CD8-positive, alpha-beta memory T cell (primary cell): Measurements from ENCODE around the gene FOSB. TPM values are rescaled to one million over a fixed set of nuclear protein-coding genes. Genes with fewer than 3 reads are reported as not detected.

Experiments
- CTCF ChIA-PET: fragments of 350-600 bp; sonication (Branson Sonifier 250); formaldehyde crosslinking; loops from one replicate; lab custom pipeline; 2021; ENCODE audit warnings: antibody characterized with exemption; lab: Charles Lee
- POLR2A ChIA-PET: fragments of 350-600 bp; sonication (Branson Sonifier 250); formaldehyde crosslinking; loops from one replicate; lab custom pipeline; 2021; ENCODE audit warnings: antibody characterized with exemption; lab: Charles Lee
- DNase-seq, 5 donors: peaks; one replicate each; pipeline versions ENCODE4 v3.0.0 to v3.0.0-alpha.2; 2020 to 2022; ENCODE audit warnings: mixed read lengths in 1 of 5
- H3K27ac ChIP-seq: one replicate; pipeline ENCODE4 v1.7.0; 2013; ENCODE audit warnings: low read depth, mild to moderate bottlenecking, low read length, moderate library complexity
- H3K27me3 ChIP-seq: 2 replicates; pipeline ENCODE4 v1.7.0; 2013; ENCODE audit warnings: low read length, mild to moderate bottlenecking; ENCODE audit not compliant: insufficient read depth, poor library complexity, severe bottlenecking
- H3K36me3 ChIP-seq: 2 replicates; pipeline ENCODE4 v1.7.0; 2013; ENCODE audit warnings: mild to moderate bottlenecking, low read length, moderate library complexity; ENCODE audit not compliant: insufficient read depth
- H3K4me1 ChIP-seq: 2 replicates; pipeline ENCODE4 v1.7.0; 2013; ENCODE audit warnings: mild to moderate bottlenecking, low read length, moderate library complexity; ENCODE audit not compliant: insufficient read depth
- H3K4me3 ChIP-seq: 2 replicates; pipeline ENCODE4 v1.7.0; 2013; ENCODE audit warnings: mild to moderate bottlenecking, low read length
- H3K9me3 ChIP-seq: 2 replicates; pipeline ENCODE4 v1.7.0; 2013; ENCODE audit warnings: mild to moderate bottlenecking, low read length
- H3K27ac Mint-ChIP-seq, 8 donors: one replicate each; pipeline ENCODE4 v1.8.0; 2020 to 2021; ENCODE audit warnings: mixed read lengths in 8 of 8, mild to moderate bottlenecking in 6 of 8, inconsistent platforms in 3 of 8, moderate library complexity in 3 of 8
- H3K27me3 Mint-ChIP-seq, 2 donors: one replicate each; pipeline ENCODE4 v1.8.0; 2020 to 2021; ENCODE audit warnings: mixed read lengths in 2 of 2, mild to moderate bottlenecking in 1 of 2, moderate library complexity in 1 of 2
- H3K36me3 Mint-ChIP-seq, 3 donors: one replicate each; pipeline ENCODE4 v1.8.0; 2020 to 2021; ENCODE audit warnings: mixed read lengths in 3 of 3, inconsistent platforms in 1 of 3, mild to moderate bottlenecking in 1 of 3
- H3K4me1 Mint-ChIP-seq, 3 donors: one replicate each; pipeline ENCODE4 v1.8.0; 2020 to 2021; ENCODE audit warnings: mixed read lengths in 3 of 3, inconsistent platforms in 1 of 3, mild to moderate bottlenecking in 1 of 3
- H3K4me3 Mint-ChIP-seq, 7 donors: one replicate each; pipeline ENCODE4 v1.8.0; 2020 to 2021; ENCODE audit warnings: mixed read lengths in 7 of 7, mild to moderate bottlenecking in 6 of 7, moderate library complexity in 4 of 7, inconsistent platforms in 2 of 7
- H3K9me3 Mint-ChIP-seq, 5 donors: one replicate each; pipeline ENCODE4 v1.8.0; 2020 to 2022; ENCODE audit warnings: mixed read lengths in 5 of 5, mild to moderate bottlenecking in 3 of 5, moderate library complexity in 2 of 5, inconsistent platforms in 1 of 5
- polyA plus RNA-seq: library from polyadenylated mRNA; unstranded; fragments of 300-500 nt; fragmentation: Illumina TruSeq; gene quantifications from one replicate; pipeline ENCODE4 v1.2.3, GENCODE V29; 2021
- total RNA-seq, 2 experiments: library from RNA; stranded (reverse); gene quantifications; one replicate each; pipeline ENCODE4 v1.2.3, GENCODE V29; 2021

Gene FOSB
- total and polyA plus RNA-seq, 3 experiments from 2014 or later, result 21.6 to 48.2 (median 22.1) TPM

- Mint-ChIP-seq H3K9me3 (peaks cover 0 to 5% (median 0%) of the 10 kb centered on the region in 5 donors), H3K4me3 (peak overlapping the region in 6 of 7 donors; percentile 17 to 92 (median 54)), H3K36me3 (peaks cover 5 to 29% (median 5%) of the 10 kb centered on the region in 3 donors), H3K27me3 (peaks cover 4 to 47% of the 10 kb centered on the region in 2 donors), H3K27ac (peak overlapping the region in 6 of 8 donors; percentile 55 to 100 (median 74)), H3K4me1 (peaks cover 43 to 56% (median 47%) of the 10 kb centered on the region in 3 donors)
- Histone ChIP-seq H3K36me3 (no peaks in the 10 kb centered on the region), H3K27ac (no peak overlapping the region), H3K27me3 (no peaks in the 10 kb centered on the region), H3K4me1 (peaks cover 16% of the 10 kb centered on the region), H3K9me3 (no peaks in the 10 kb centered on the region), H3K4me3 (no peak overlapping the region)
- ChIA-PET POLR2A (interaction anchor here (0.5 to 6.4 kb wide), 2 partner anchors 19 to 36 kb away, joined by 3 to 89 read pairs; no protein-coding TSS in a partner anchor), CTCF (interaction anchor here (1.2 to 16.7 kb wide), 3 partner anchors 8 to 36 kb away, joined by 3 to 455 read pairs (median 67); partner anchors contain the start of gene FOSB)
- peak in 3 of 5 donors; percentile 35 to 58 (median 49) for DNase-seq
These were observed 8.5 kb downstream of the FOSB start for GRCh38 chr19:45476304-45476703.

- peak overlapping the region; percentile 57 to 100 (median 72) for H3K27ac Mint-ChIP-seq
- H3K9me3 Mint-ChIP-seq, result peaks cover 0 to 5% (median 0%) of the 10 kb centered on the region in 5 donors
- ChIA-PET CTCF (interaction anchor here (1.2 to 16.7 kb wide), 4 partner anchors 9 to 37 kb away, joined by 3 to 455 read pairs (median 59); partner anchors contain the start of gene FOSB), POLR2A (interaction anchor here (0.6 to 6.4 kb wide), 2 partner anchors 8 to 37 kb away, joined by 3 to 89 read pairs; no protein-coding TSS in a partner anchor)
- H3K4me3 Mint-ChIP-seq, result peak overlapping the region; percentile 37 to 92 (median 57)
- H3K27me3 Mint-ChIP-seq, result peaks cover 4 to 42% of the 10 kb centered on the region in 2 donors
- peaks cover 0 to 20% (median 5%) of the 10 kb centered on the region in 3 donors for H3K36me3 Mint-ChIP-seq
- no peaks in the 10 kb centered on the region for H3K9me3 ChIP-seq
- no peak overlapping the region for H3K4me3 ChIP-seq
- H3K4me1 Mint-ChIP-seq, result peaks cover 42 to 48% (median 43%) of the 10 kb centered on the region in 3 donors
- no peaks in the 10 kb centered on the region for H3K27me3 ChIP-seq
- no peaks in the 10 kb centered on the region for H3K36me3 ChIP-seq
- DNase-seq, result peak in 2 of 5 donors; percentile 43 to 63
- peaks cover 16% of the 10 kb centered on the region for H3K4me1 ChIP-seq
- no peak overlapping the region for H3K27ac ChIP-seq
These were observed 9.4 kb downstream of the FOSB start for GRCh38 chr19:45477186-45477585.

- ChIA-PET POLR2A (interaction anchor here (0.6 to 6.4 kb wide), 6 partner anchors 9 to 476 kb away, joined by 3 to 89 read pairs (median 4); partner anchors contain the start of gene FOSB), CTCF (interaction anchor here (0.8 to 16.7 kb wide), 26 partner anchors 9 to 1123 kb away, joined by 3 to 455 read pairs (median 6); partner anchors contain the start of genes CALM3, ERCC1, FOSB and PPP1R13L)
- Mint-ChIP-seq H3K36me3 (peaks cover 0 to 13% (median 2%) of the 10 kb centered on the region in 3 donors), H3K27ac (peak overlapping the region; percentile 97 to 100 (median 99)), H3K27me3 (peaks cover under 1 to 39% of the 10 kb centered on the region in 2 donors), H3K4me3 (peak overlapping the region; percentile 87 to 96 (median 91)), H3K4me1 (peaks cover 39 to 44% (median 40%) of the 10 kb centered on the region in 3 donors), H3K9me3 (peaks cover 0 to 5% (median 0%) of the 10 kb centered on the region in 5 donors)
- no peaks in the 10 kb centered on the region for H3K36me3 ChIP-seq
- no peaks in the 10 kb centered on the region for H3K9me3 ChIP-seq
- peak overlapping the region; percentile 80 for H3K4me3 ChIP-seq
- peak overlapping the region; percentile 96 for H3K27ac ChIP-seq
- peak in 2 of 5 donors; percentile 45 to 63 for DNase-seq
- no peaks in the 10 kb centered on the region for H3K27me3 ChIP-seq
- H3K4me1 ChIP-seq, result peaks cover 16% of the 10 kb centered on the region
These were observed 10.1 kb downstream of the FOSB start for GRCh38 chr19:45477713-45478453.

GRCh38 chr19:45478454-45479238, 10.8 kb downstream of the FOSB start:
- ChIA-PET CTCF (interaction anchor here (0.7 to 16.7 kb wide), 31 partner anchors 10 to 1123 kb away, joined by 3 to 455 read pairs (median 6); partner anchors contain the start of genes CALM3, ERCC1, FOSB and PPP1R13L), POLR2A (interaction anchor here (0.6 to 6.4 kb wide), 6 partner anchors 10 to 477 kb away, joined by 3 to 89 read pairs (median 4); partner anchors contain the start of gene FOSB)
- Histone ChIP-seq H3K4me3 (peak overlapping the region; percentile 80), H3K27ac (peak overlapping the region; percentile 96), H3K27me3 (no peaks in the 10 kb centered on the region), H3K9me3 (no peaks in the 10 kb centered on the region), H3K36me3 (no peaks in the 10 kb centered on the region), H3K4me1 (peaks cover 16% of the 10 kb centered on the region)
- Mint-ChIP-seq H3K27me3 (peaks cover 0 to 31% of the 10 kb centered on the region in 2 donors), H3K27ac (peak overlapping the region; percentile 97 to 100 (median 99)), H3K4me3 (peak overlapping the region; percentile 87 to 96 (median 91)), H3K9me3 (peaks cover 0 to 5% (median 0%) of the 10 kb centered on the region in 5 donors), H3K36me3 (peaks cover 0 to 8% (median 2%) of the 10 kb centered on the region in 3 donors), H3K4me1 (peaks cover 39 to 43% (median 39%) of the 10 kb centered on the region in 3 donors)
- DNase-seq, result peak; percentile 80 to 92 (median 89)

GRCh38 chr19:45483033-45483432, 15.2 kb downstream of the FOSB start:
- POLR2A ChIA-PET, result no interaction called here
- no peak for DNase-seq
- H3K9me3 Mint-ChIP-seq, result peaks cover 0 to 2% (median 0%) of the 10 kb centered on the region in 5 donors
- Histone ChIP-seq H3K27ac (no peak overlapping the region), H3K36me3 (no peaks in the 10 kb centered on the region), H3K27me3 (no peaks in the 10 kb centered on the region), H3K9me3 (no peaks in the 10 kb centered on the region), H3K4me1 (peaks cover 2% of the 10 kb centered on the region), H3K4me3 (no peak overlapping the region)
- H3K36me3 Mint-ChIP-seq, result peaks cover 0 to 5% (median 0%) of the 10 kb centered on the region in 3 donors
- CTCF ChIA-PET, result interaction anchor here (0.6 to 8.6 kb wide), 2 partner anchors 43 to 55 kb away, joined by 3 to 89 read pairs; no protein-coding TSS in a partner anchor
- H3K4me1 Mint-ChIP-seq, result peaks cover 19 to 25% (median 21%) of the 10 kb centered on the region in 3 donors
- H3K4me3 Mint-ChIP-seq, result peak overlapping the region in 1 of 7 donors; percentile 34
- peaks cover 0 to 7% of the 10 kb centered on the region in 2 donors for H3K27me3 Mint-ChIP-seq
- no peak overlapping the region for H3K27ac Mint-ChIP-seq

GRCh38 chr19:45484273-45484945, 16.6 kb downstream of the FOSB start:
- CTCF ChIA-PET, result interaction anchor here (0.6 to 8.6 kb wide), 21 partner anchors 10 to 166 kb away, joined by 3 to 89 read pairs (median 6); partner anchors contain the start of genes FOSB, PPM1N, PPP1R13L and RTN2
- Mint-ChIP-seq H3K27me3 (peaks cover 0 to 8% of the 10 kb centered on the region in 2 donors), H3K4me3 (peak overlapping the region in 3 of 7 donors; percentile 31 to 95 (median 46)), H3K4me1 (peaks cover 10 to 13% (median 10%) of the 10 kb centered on the region in 3 donors), H3K9me3 (no peaks in the 10 kb centered on the region), H3K36me3 (no peaks in the 10 kb centered on the region), H3K27ac (peak overlapping the region in 2 of 8 donors; percentile 26 to 64)
- no peak overlapping the region for H3K4me3 ChIP-seq
- no peak for DNase-seq
- H3K9me3 ChIP-seq, result no peaks in the 10 kb centered on the region
- POLR2A ChIA-PET, result interaction anchor here (0.5 to 1.8 kb wide), 2 partner anchors 45 to 58 kb away, joined by 6 to 20 read pairs; no protein-coding TSS in a partner anchor
- H3K27ac ChIP-seq, result no peak overlapping the region
- no peaks in the 10 kb centered on the region for H3K36me3 ChIP-seq
- H3K4me1 ChIP-seq, result no peaks in the 10 kb centered on the region
- H3K27me3 ChIP-seq, result no peaks in the 10 kb centered on the region
